Endothelial cell of umbilical vein (primary cell): ENCODE data around the gene ARGLU1. TPM values are rescaled to one million over a fixed set of nuclear protein-coding genes. Genes with fewer than 3 reads are reported as not detected.
"Not testable (repeated sequence)": the region's sequence is repeated elsewhere in the genome, so short reads cannot be mapped to it uniquely, and the experiment has no call there.

Source experiments
- BruUV-seq: library from RNA; stranded (reverse); fragments of 400-500 nt; replicated peaks from 2 replicates; lab custom pipeline; 2021; lab: Mats Ljungman, UMichigan
- CTCF ChIA-PET: fragments of 300-600, 350-600 bp; sonication (Branson Sonifier 250); formaldehyde crosslinking; loops from one replicate; lab custom pipeline; 2021; ENCODE audit warnings: antibody characterized with exemption, inconsistent platforms; lab: Charles Lee
- POLR2A ChIA-PET: fragments of 300-600, 350-600 bp; sonication (Branson Sonifier 250); formaldehyde crosslinking; loops from one replicate; lab custom pipeline; 2021; ENCODE audit warnings: antibody characterized with exemption, inconsistent platforms; lab: Charles Lee
- DNase-seq: peaks from one replicate; pipeline ENCODE4 v3.0.0-alpha.2; 2011; ENCODE audit warnings: low read depth, low spot score
- FAIRE-seq: peaks from 2 replicates; lab custom pipeline; 2011; peaks lifted over from hg19 to GRCh38; lab: Jason Lieb, UNC
- H2AFZ ChIP-seq: 2 replicates; pipeline ENCODE4 v1.6.0; 2012; ENCODE audit warnings: low read depth, low read length, control low read depth, inconsistent platforms
- H3K27ac ChIP-seq: 2 replicates; pipeline ENCODE4 v1.5.1; 2011; ENCODE audit warnings: low read depth, mild to moderate bottlenecking, control low read depth, low read length, moderate library complexity; ENCODE audit not compliant: insufficient read depth
- H3K27me3 ChIP-seq, 2 experiments: 2 replicates each; pipeline versions ENCODE4 v1.6.0 to v1.6.1; 2011; ENCODE audit warnings: low read length in 2 of 2, mixed read lengths in 1 of 2; ENCODE audit not compliant: control insufficient read depth in 2 of 2, insufficient read depth in 2 of 2
- H3K36me3 ChIP-seq, 2 experiments: 2 replicates in 1 of 2; 3 replicates in 1 of 2; pipeline ENCODE4 v1.5.1; 2011; ENCODE audit warnings: low read length in 2 of 2, mild to moderate bottlenecking in 1 of 2, moderate library complexity in 1 of 2; ENCODE audit not compliant: control insufficient read depth in 2 of 2, insufficient read depth in 2 of 2; ENCODE audit errors: extremely low read depth in 1 of 2
- H3K4me1 ChIP-seq: 3 replicates; pipeline ENCODE4 v1.5.1; 2011; ENCODE audit warnings: mild to moderate bottlenecking, low read length; ENCODE audit not compliant: control insufficient read depth, insufficient read depth; ENCODE audit errors: extremely low read depth
- H3K4me2 ChIP-seq: 2 replicates; pipeline ENCODE4 v1.6.1; 2011; ENCODE audit warnings: low read length, control low read depth, mixed read lengths; ENCODE audit not compliant: insufficient read depth
- H3K4me3 ChIP-seq, 3 experiments: fragments of 200-600 bp in 1 of 3; sonication (generic), shearing (Covaris generic) in 1 of 3; replicated peaks in 1 of 3; 2 replicates each; pipeline ENCODE4 v1.5.1; 2011 to 2016; ENCODE audit warnings: control low read depth in 3 of 3, low read length in 3 of 3, mild to moderate bottlenecking in 2 of 3, inconsistent platforms in 1 of 3, low read depth in 1 of 3, moderate library complexity in 1 of 3; ENCODE audit not compliant: insufficient read depth in 1 of 3
- H3K79me2 ChIP-seq: 2 replicates; pipeline ENCODE4 v1.6.0; 2012; ENCODE audit warnings: low read length, inconsistent platforms; ENCODE audit not compliant: control insufficient read depth, insufficient read depth
- H3K9ac ChIP-seq: replicated peaks from 2 replicates; pipeline ENCODE3; 2011; ENCODE audit warnings: low read length, control low read depth; ENCODE audit not compliant: insufficient read depth; ENCODE audit errors: extremely low read depth
- H3K9me1 ChIP-seq: replicated peaks from 3 replicates; pipeline ENCODE4 v1.6.0; 2011; ENCODE audit warnings: mild to moderate bottlenecking, low read length; ENCODE audit not compliant: control insufficient read depth, insufficient read depth; ENCODE audit errors: extremely low read depth
- H3K9me3 ChIP-seq: replicated peaks from 2 replicates; pipeline ENCODE4 v1.5.1; 2012; ENCODE audit warnings: low read length, inconsistent platforms; ENCODE audit not compliant: control insufficient read depth, insufficient read depth
- H4K20me1 ChIP-seq: replicated peaks from 2 replicates; pipeline ENCODE3; 2011; ENCODE audit warnings: mild to moderate bottlenecking, low read length; ENCODE audit not compliant: control insufficient read depth, insufficient read depth; ENCODE audit errors: extremely low read depth
- EZH2 ChIP-seq: IDR thresholded peaks from 2 replicates; pipeline ENCODE4 v1.6.1; 2012; ENCODE audit warnings: borderline replicate concordance, low read depth, mild to moderate bottlenecking, moderate library complexity, low read length, inconsistent platforms; ENCODE audit not compliant: severe bottlenecking
- FOS ChIP-seq: IDR thresholded peaks from 2 replicates; pipeline ENCODE4 v1.6.1; 2011; ENCODE audit warnings: mild to moderate bottlenecking, low read length, moderate library complexity, borderline replicate concordance; ENCODE audit not compliant: insufficient read depth
- GATA2 ChIP-seq: IDR thresholded peaks from 2 replicates; pipeline ENCODE4 v1.7.0; 2011; ENCODE audit warnings: low read depth, mild to moderate bottlenecking, moderate library complexity, mixed read lengths, low read length; ENCODE audit not compliant: insufficient read length, insufficient read depth
- JUN ChIP-seq: IDR thresholded peaks from 2 replicates; pipeline ENCODE4 v1.6.1; 2011; ENCODE audit warnings: borderline replicate concordance, low read depth; ENCODE audit not compliant: insufficient read length, insufficient read depth
- MYC ChIP-seq: IDR thresholded peaks from one replicate; pipeline ENCODE4 v1.6.1; 2011; ENCODE audit warnings: mild to moderate bottlenecking, low read depth, low read length
- POLR2A ChIP-seq: IDR thresholded peaks from 2 replicates; pipeline ENCODE4 v1.6.1; 2012; ENCODE audit warnings: low read depth, mild to moderate bottlenecking, control low read depth, low read length
- POLR2AphosphoS5 ChIP-seq: IDR thresholded peaks from 2 replicates; pipeline ENCODE4 v1.6.1; 2012; ENCODE audit warnings: low read depth, mild to moderate bottlenecking, control low read depth, low read length, moderate library complexity; ENCODE audit not compliant: insufficient read depth
- dilution Hi-C: fragments of 300-500 bp; cut with MboI; formaldehyde crosslinking; loops from one replicate; pipeline ENCODE4 v1.15.0; 2019; ENCODE audit warnings: low sequenced_read_pairs; ENCODE audit not compliant: extremely low pct_ligation_motif_present
- intact Hi-C: fragments of 100-400 bp; cut with micrococcal nuclease; formaldehyde crosslinking; loops from one replicate; pipeline ENCODE4 v1.10.0; 2022
- polyA plus RNA-seq, 4 experiments: library from polyadenylated mRNA; depleted of rRNA in 3 of 4; stranded (reverse) in 3 of 4; unstranded in 1 of 4; fragments of >200 nt; gene quantifications; 2 replicates each; pipeline versions ENCODE4 v1.2.1 to v1.2.3, GENCODE V29; 2011 to 2012; ENCODE audit warnings: missing spikeins in 1 of 4
- total RNA-seq: library from RNA; stranded (reverse); gene quantifications from 2 replicates; pipeline ENCODE4 v1.2.3, GENCODE V29; 2021
- TF ChIP-seq, protein P1 (sequence below): IDR thresholded peaks from 2 replicates; pipeline ENCODE4 v1.6.1; 2011; ENCODE audit not compliant: insufficient read depth, insufficient read length
- TF ChIP-seq, protein P2 (sequence below), 2 donors: IDR thresholded peaks; 1 replicate in 1 of 2; 2 replicates in 1 of 2; pipeline ENCODE4 v1.5.1; 2011; ENCODE audit warnings: low read length in 2 of 2, mild to moderate bottlenecking in 2 of 2, moderate library complexity in 2 of 2, control low read depth in 1 of 2, inconsistent platforms in 1 of 2, low read depth in 1 of 2; ENCODE audit not compliant: insufficient read depth in 1 of 2; ENCODE audit errors: extremely low read depth in 1 of 2

The ARGLU1 gene
- total and polyA plus RNA-seq, 2 donors (not counting 3 experiments of a cell fraction or from before 2014, with no cell fraction given), result 44.4 to 111 TPM

DNA sequence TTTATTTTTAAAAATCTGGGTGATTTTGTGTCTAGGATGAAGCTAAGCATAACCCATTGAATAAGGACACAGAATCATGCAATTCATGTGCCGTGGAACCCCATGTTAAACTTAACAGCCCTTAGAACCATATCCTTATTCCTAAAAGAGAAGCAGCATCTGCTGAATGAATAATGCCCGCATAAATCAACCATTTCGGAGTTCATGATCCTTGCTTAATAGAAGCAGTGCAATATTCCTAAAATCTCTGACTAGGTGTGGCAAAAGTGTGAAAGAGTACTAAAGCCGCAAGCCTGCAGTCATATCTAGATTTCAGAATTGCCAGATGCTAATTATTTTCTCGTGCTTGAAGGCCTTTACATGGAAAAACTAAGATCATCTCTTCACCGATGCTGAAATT, 33.6 kb upstream of the ARGLU1 start:
- FAIRE-seq (no peak), DNase-seq (no peak)
- Histone ChIP-seq H3K4me3 (no peak overlapping the region), H3K4me2 (no peak overlapping the region), H3K4me1 (no peaks in the 10 kb centered on the region), H3K36me3 (no peaks in the 10 kb centered on the region), H3K27ac (no peak overlapping the region), H2AFZ (no peak overlapping the region), H3K9ac (no peak overlapping the region), H3K27me3 (peaks cover 0 to 3% of the 10 kb centered on the region in 2 experiments), H3K9me1 (no peaks in the 10 kb centered on the region), H4K20me1 (no peaks in the 10 kb centered on the region), H3K9me3 (no peaks in the 10 kb centered on the region), H3K79me2 (no peaks in the 10 kb centered on the region)
- dilution Hi-C loops, result no loop called here
- ChIA-PET CTCF (no interaction called here), POLR2A (no interaction called here)
- TF ChIP-seq MYC, result no peak
- no peak for TF ChIP-seq JUN
- TF ChIP-seq FOS, result no peak
- TF ChIP-seq POLR2AphosphoS5, result no peak
- no peak for TF ChIP-seq POLR2A
- no peak for TF ChIP-seq EZH2
- TF ChIP-seq GATA2, result no peak
- TF ChIP-seq, protein P1, sequence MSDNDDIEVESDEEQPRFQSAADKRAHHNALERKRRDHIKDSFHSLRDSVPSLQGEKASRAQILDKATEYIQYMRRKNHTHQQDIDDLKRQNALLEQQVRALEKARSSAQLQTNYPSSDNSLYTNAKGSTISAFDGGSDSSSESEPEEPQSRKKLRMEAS, result no peak
- TF ChIP-seq, protein P2, sequence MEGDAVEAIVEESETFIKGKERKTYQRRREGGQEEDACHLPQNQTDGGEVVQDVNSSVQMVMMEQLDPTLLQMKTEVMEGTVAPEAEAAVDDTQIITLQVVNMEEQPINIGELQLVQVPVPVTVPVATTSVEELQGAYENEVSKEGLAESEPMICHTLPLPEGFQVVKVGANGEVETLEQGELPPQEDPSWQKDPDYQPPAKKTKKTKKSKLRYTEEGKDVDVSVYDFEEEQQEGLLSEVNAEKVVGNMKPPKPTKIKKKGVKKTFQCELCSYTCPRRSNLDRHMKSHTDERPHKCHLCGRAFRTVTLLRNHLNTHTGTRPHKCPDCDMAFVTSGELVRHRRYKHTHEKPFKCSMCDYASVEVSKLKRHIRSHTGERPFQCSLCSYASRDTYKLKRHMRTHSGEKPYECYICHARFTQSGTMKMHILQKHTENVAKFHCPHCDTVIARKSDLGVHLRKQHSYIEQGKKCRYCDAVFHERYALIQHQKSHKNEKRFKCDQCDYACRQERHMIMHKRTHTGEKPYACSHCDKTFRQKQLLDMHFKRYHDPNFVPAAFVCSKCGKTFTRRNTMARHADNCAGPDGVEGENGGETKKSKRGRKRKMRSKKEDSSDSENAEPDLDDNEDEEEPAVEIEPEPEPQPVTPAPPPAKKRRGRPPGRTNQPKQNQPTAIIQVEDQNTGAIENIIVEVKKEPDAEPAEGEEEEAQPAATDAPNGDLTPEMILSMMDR (IDR thresholded peaks at IDR 0.05; ENCODE audit: extremely low read depth in 1 of 2, insufficient read depth in 1 of 2, low read depth in 1 of 2, low read length in 2 of 2), result no peak
- intact Hi-C loops, result no loop called here
- no TSS peak for BruUV-seq

DNA sequence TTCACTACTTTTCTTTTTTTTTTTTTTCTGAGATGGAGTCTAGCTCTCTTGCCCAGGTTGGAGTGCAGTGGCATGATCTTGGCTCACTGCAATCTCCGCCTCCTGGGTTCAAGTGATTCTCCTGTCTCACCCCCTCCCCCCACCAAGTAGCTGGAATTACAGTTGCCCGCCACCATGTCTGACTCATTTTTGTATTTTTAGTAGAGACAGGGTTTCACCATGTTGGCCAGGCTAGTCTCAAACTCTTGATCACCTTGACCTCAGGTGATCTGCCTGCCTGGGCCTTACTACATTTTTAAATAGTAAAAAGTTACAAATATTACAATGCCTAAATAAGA, 32.8 kb upstream of the ARGLU1 start:
- H3K9me1 ChIP-seq, dilution Hi-C loops, FAIRE-seq, H3K9me3 ChIP-seq, H3K4me1 ChIP-seq, H3K79me2 ChIP-seq, H3K27me3 ChIP-seq, BruUV-seq, H4K20me1 ChIP-seq, DNase-seq, H3K4me3 ChIP-seq, H3K36me3 ChIP-seq, H3K9ac ChIP-seq, intact Hi-C loops, H3K27ac ChIP-seq, H3K4me2 ChIP-seq, H2AFZ ChIP-seq: not testable (repeated sequence)
- ChIA-PET POLR2A (interaction anchor here (0.6 to 0.8 kb wide), 2 partner anchors 65 to 497 kb away, joined by 3 to 5 read pairs; partner anchors contain the start of gene EFNB2), CTCF (interaction anchor here (0.7 to 1.1 kb wide), 3 partner anchors 9 to 521 kb away, joined by 3 to 7 read pairs (median 3); no protein-coding TSS in a partner anchor)
